SU-DHL-6 (cell line): ENCODE data around the gene BTAF1.

Experiments
- CTCF ChIP-seq: fragments of 200-600 bp; sonication (generic); IDR thresholded peaks from one replicate; pipeline ENCODE4 v1.5.1; 2017; ENCODE audit warnings: antibody characterized with exemption, mild to moderate bottlenecking, low read length, moderate library complexity; ENCODE audit not compliant: insufficient read depth, poor library complexity, severe bottlenecking
- EZH2phosphoT487 ChIP-seq: fragments of 200-600 bp; sonication (generic), shearing (Covaris generic); conservative IDR thresholded peaks from 2 replicates; pipeline ENCODE4 v1.6.1; 2018; ENCODE audit warnings: mild to moderate bottlenecking, antibody characterized with exemption, low read length, moderate library complexity, mixed read lengths

- no peak for TF ChIP-seq CTCF
- no peak for TF ChIP-seq EZH2phosphoT487
Measured at GRCh38 chr10:91957091-91957490, 33.5 kb downstream of the BTAF1 start.
